Measurements from ENCODE around the gene PTCHD4.
"Not testable (repeated sequence)": the region's sequence is repeated elsewhere in the genome, so short reads cannot be mapped to it uniquely, and the experiment has no call there.

The PTCHD4 gene

DNA sequence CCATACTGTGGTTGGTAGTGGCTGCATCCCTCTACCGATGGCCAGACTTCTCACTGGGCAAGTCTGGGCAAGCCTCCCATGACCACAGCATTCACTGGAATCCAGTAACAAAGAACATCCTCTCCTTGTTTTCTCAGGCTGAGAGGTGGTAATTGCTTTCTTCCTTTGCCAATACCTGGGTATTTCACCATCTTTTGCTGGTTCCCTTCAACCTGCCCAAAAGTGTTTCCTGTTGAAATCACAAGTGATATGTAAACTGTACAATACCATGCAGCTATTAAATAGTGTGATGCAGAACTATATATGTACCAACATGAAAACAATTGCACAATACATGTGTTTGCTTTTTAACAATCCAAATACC is at the start of gene PTCHD4:
Gene PTCHD4 (minus strand): TSS at position 55 of the 364 bp plus-strand sequence. CDS start 42,240 bp downstream, outside the sequence.
- no peak for DNase-seq

GRCh38 chr6:48151142-48151541 is 40.1 kb upstream of the PTCHD4 start:
- no peak for DNase-seq

- DNase-seq: no peak
These were observed 39.7 kb upstream of the PTCHD4 start for GRCh38 chr6:48150701-48151100.

DNA sequence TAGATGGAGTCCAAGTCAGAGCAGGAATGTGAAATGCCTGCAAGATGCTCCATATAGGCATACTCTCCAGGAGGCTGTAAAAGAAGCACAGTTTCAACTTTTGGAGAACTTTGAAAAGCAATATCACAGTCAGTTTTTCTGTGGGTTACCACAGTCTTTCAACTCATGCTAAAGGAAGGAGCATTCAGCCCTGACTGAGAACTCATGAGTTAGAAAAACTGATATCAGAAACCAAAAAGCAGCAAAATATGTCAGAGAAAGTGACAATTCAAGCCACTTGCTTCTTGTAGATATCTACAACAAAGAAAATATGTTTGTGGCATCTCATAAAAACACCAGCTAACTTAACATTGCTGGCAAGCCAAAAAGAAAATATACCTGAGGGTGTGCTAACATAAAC is 36.1 kb upstream of the PTCHD4 start:
- no peak for DNase-seq

- DNase-seq: no peak
These were observed 33.0 kb upstream of the PTCHD4 start for GRCh38 chr6:48144021-48144420.

- DNase-seq: no peak
These were observed 31.0 kb upstream of the PTCHD4 start for GRCh38 chr6:48141975-48142374.

- no peak for DNase-seq
These were observed 29.0 kb upstream of the PTCHD4 start for GRCh38 chr6:48139818-48140614.

DNA sequence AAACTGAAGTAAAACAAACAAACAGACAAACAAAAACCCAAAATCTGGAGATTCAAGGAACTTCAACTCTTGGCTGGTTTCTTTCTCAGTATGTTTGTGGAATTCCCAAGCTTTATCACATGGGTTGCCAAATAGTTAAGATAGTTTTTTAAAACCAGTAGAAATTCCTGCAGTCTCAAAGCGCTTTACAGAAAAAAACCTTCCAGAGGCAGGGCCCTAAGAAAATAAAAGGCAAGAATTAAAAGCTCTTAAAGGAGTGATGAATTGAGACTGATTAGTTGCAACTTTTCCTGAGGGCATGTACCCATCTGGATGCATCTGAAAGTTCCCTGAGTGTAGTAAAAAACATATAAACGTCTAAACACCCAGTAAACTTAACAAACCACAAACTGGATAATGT is 25.9 kb upstream of the PTCHD4 start:
- DNase-seq: no peak

- no peak for DNase-seq
These were observed 24.5 kb upstream of the PTCHD4 start for GRCh38 chr6:48135323-48136084.

- DNase-seq: no peak
These were observed 23.2 kb upstream of the PTCHD4 start for GRCh38 chr6:48134246-48134645.

DNA sequence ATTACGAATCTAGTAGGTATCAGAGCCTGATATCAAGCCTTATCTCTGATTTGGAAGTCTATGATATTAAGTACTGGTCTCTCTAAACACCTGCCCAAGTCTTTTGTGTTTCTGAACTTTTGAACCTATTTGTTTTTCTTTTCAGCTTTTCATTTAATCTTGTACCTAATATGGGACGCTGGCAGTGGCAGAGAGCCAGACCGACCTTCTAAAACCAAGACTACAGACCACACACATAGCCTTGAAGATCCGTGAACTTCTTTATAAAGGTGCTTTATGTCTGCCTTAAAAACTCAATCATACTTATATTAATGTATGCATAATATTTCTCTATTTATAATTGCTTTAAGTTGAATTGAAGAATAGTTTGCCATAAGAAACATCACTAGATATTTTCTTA is 12.6 kb upstream of the PTCHD4 start:
- DNase-seq: no peak

DNA sequence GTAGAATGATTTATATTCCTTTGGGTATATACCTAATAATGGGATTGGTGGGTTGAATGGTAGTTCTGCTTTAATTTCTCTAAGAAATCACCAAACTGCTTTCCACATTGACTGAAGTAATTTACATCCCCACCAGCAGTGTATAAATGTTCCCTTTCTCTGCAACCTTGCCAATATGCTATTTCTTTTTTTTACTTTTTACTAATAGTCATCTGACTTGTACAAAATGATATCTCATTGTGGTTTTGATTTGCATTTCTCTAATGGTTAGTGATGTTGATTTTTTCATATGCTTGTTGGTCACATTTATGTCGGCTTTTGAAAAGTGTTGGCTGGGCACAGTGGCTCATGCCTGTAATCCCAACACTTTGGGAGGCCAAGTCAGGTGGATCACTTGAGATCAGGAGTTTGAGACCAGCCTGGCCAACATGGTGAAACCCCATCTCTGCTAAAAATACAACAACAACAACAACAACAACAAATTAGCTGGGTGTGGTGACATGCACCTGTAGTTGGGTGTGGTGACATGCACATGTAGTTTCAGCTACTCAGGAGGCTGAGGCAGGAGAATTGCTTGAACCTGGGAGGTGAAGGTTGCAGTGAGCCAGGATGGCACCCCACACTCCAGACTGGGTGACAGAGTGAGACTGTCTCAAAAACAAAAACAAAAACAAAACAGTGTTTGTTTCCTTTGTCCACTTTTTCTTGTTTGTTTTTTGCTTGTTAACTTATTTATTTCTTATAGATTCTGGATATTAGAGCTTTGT is 11.2 kb upstream of the PTCHD4 start:
- DNase-seq: not testable (repeated sequence)

- no peak for DNase-seq
These were observed 6.0 kb upstream of the PTCHD4 start for GRCh38 chr6:48116699-48117645.

DNA sequence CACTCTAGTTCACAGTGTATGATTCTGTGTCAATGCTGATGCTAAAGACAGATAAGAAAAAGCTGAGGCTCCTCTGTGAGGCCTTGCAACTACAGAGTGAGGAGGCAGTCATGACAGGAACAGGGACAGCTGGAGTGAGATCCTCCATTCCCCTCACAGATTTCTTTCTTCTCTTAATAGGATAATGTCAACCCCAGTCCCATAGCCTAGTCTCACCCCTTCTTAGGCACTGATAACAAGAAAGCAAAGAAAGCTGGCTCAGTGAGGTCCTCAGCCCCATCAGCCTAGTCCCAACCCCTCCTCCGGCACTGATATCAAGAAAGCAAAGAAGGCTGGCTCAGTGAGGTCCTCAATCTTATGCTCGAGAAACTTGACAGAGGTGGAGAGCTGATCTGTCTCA is 2.1 kb upstream of the PTCHD4 start:
- DNase-seq: no peak

- DNase-seq: no peak
These were observed 578 bp upstream of the PTCHD4 start for GRCh38 chr6:48111575-48111974.

GRCh38 chr6:48110436-48111142 is 408 bp downstream of the PTCHD4 start:
- no peak for DNase-seq

GRCh38 chr6:48109944-48110343 is 1.1 kb downstream of the PTCHD4 start:
- no peak for DNase-seq

DNA sequence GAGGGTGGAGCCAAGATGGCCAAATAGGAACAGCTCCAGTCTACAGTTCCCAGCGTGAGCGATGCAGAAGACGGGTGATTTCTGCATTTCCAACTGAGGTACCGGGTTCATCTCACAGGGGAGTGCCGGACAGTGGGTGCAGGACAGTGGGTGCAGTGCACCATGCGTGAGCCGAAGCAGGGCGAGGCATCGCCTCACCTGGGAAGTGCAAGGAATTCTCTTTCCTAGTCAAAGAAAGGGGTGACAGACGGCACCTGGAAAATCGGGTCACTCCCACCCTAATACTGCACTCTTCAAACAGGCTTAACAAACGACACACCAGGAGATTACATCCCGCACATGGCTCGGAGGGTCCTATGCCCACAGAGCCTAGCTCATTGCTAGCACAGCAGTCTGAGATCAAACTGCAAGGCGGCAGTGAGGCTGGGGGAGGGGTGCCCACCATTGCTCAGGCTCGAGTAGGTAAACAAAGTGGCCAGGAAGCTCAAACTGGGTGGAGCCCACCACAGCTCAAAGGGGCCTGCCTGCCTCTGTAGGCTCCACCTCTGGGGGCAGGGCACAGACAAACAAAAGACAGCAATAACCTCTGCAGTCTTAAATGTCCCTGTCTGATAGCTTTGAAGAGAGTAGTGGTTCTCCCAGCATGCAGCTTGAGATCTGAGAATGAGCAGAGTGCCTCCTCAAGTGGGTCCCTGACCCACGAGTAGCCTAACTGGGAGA is 8.4 kb downstream of the PTCHD4 start:
- DNase-seq: not testable (repeated sequence)

DNA sequence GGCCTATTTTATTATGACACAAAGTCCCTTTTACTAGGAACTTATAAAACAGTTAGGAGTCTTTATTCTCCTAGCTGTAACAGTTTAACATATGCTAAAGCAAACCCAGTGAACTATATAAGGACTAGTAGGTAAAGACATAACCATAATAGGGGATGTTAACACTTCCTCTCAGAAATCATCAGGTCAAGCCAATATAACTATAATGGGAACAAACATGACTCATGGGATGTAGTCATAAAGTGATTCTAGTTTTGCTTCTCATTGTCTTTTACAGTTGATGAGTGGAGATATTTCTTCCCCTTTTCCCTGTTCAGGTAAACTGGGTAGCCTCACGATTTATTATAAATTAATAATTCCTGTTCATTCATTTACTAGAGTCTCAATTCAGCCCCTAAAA is 9.7 kb downstream of the PTCHD4 start:
- DNase-seq: no peak

DNA sequence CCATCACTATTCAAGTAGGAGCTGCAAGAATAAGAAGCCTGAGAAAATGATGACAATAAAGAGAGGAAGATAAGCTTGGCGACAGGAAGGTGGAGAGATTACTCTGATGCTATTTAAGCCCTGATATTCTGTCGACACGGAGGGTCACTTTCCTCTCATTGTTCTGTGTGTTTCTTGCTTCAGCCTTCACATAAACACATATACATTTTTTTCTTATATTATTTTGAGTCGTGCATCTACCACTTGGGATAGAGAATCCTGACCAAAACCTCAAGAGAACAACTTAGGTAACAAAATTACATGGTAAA is 10.5 kb downstream of the PTCHD4 start:
- no peak for DNase-seq

Measured in activated effector memory CD4-positive, alpha-beta T cell treated with anti-CD3 and anti-CD28 coated beads, Interleukin-2, amount 50 U/mL, for 16 hours (primary cell).